ENCODE measurements around the gene ESYT3. TPM values are rescaled to one million over a fixed set of nuclear protein-coding genes. Genes with fewer than 3 reads are reported as not detected.
"Not testable (repeated sequence)": the region's sequence is repeated elsewhere in the genome, so short reads cannot be mapped to it uniquely, and the experiment has no call there.

ESYT3 gene
- total RNA-seq, 1 experiment from 2014 or later: 5.6 TPM

DNA sequence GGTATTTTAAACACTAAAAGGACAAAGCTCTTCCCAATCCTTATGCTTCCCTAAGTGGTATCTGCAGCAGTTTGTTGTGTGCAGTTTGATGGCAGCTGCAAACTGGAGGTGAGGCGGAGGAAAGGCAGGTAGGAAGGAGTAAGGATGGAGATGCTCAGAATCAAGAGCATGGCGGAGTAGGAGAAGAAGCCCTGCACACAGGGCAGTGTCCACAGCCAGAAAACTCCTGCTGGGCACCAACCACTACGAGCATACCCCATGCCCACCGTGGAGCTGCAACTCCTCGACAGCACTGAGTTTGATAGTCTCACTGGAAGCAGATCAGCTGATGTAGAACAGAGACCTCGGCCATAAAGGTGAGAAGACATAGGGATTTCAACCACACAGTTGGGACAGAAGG is 30.3 kb upstream of the ESYT3 start:
- no peak for DNase-seq
- Histone ChIP-seq H3K36me3 (replicated peaks; ENCODE audit: control insufficient read depth, insufficient read depth, low read length) (peaks cover 1% of the 10 kb centered on the region; the same call in 1 of the 2 replicates), H3K4me3 (ENCODE audit: insufficient read depth, low read depth, low read length) (no peak overlapping the region), H3K27me3 (ENCODE audit: control insufficient read depth, insufficient read depth, low read length) (no peaks in the 10 kb centered on the region)

DNA sequence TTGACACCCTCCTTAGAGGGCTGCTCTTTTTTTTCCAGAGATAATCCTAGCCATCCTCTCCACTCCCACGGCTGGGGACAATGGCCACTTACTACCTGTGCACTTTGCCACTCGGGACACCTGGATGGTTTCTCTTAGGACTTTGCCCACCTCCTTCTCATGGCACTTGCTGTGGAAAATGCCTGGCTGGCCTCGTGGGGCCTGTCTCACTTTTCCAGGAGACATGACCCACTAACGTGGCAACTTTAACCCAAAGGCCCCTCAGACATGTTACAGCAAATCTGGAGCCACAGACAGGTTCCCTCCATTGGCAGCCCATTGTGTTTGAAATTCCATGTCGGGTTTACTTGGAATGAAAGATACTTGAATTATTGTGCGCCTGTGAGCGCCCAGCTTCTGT is 29.4 kb upstream of the ESYT3 start:
- H3K27me3 ChIP-seq (ENCODE audit: control insufficient read depth, insufficient read depth, low read length): no peaks in the 10 kb centered on the region
- DNase-seq: no peak
- no peak overlapping the region for H3K4me3 ChIP-seq (ENCODE audit: insufficient read depth, low read depth, low read length)
- H3K36me3 ChIP-seq (replicated peaks; ENCODE audit: control insufficient read depth, insufficient read depth, low read length): peaks cover 1% of the 10 kb centered on the region; the same call in 1 of the 2 replicates

DNA sequence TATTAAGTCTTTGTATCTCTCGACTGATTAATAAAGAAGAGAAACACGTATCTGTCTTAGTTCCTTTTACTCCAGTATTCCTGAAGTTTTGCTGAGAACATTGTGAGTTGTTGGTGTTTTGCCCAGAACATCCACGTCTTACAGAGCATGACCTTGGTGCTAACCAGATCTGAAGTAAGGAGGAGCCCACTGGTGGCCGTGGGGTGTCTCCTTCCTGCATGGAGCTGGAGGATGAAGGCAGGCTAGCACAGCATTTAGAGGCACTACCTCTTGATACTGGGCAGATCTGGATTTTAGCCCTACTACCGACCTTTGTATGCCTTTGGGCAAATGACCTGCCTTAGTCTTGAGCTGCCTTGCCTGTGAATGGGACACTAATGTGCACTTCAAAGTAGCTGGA is 28.9 kb upstream of the ESYT3 start:
- Histone ChIP-seq H3K27me3 (ENCODE audit: control insufficient read depth, insufficient read depth, low read length) (no peaks in the 10 kb centered on the region), H3K4me3 (ENCODE audit: insufficient read depth, low read depth, low read length) (no peak overlapping the region), H3K36me3 (replicated peaks; ENCODE audit: control insufficient read depth, insufficient read depth, low read length) (peaks cover 1% of the 10 kb centered on the region; the same call in 1 of the 2 replicates)
- DNase-seq: no peak

DNA sequence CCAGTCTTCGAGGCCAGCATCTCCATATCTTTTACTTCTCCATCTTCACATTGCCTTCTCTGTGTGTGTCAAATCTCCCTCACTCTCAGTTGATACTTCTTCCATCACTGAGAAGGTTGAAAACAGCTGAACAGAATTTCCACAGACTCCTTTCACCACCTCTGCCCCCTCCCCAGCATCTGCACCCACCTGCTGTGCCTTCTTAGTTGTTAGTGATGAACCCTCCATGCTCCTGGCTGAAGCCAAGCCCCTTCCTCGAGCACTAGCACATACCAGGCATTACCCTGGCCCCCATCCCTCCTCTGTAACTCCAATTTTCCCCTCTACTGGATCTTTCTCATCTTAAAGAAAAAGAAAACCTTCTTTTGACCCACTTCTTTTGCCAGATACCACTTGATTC is 27.8 kb upstream of the ESYT3 start:
- Histone ChIP-seq H3K36me3 (replicated peaks; ENCODE audit: control insufficient read depth, insufficient read depth, low read length) (peaks cover 1% of the 10 kb centered on the region; the same call in 1 of the 2 replicates), H3K27me3 (ENCODE audit: control insufficient read depth, insufficient read depth, low read length) (no peaks in the 10 kb centered on the region), H3K4me3 (ENCODE audit: insufficient read depth, low read depth, low read length) (no peak overlapping the region)
- no peak for DNase-seq

DNA sequence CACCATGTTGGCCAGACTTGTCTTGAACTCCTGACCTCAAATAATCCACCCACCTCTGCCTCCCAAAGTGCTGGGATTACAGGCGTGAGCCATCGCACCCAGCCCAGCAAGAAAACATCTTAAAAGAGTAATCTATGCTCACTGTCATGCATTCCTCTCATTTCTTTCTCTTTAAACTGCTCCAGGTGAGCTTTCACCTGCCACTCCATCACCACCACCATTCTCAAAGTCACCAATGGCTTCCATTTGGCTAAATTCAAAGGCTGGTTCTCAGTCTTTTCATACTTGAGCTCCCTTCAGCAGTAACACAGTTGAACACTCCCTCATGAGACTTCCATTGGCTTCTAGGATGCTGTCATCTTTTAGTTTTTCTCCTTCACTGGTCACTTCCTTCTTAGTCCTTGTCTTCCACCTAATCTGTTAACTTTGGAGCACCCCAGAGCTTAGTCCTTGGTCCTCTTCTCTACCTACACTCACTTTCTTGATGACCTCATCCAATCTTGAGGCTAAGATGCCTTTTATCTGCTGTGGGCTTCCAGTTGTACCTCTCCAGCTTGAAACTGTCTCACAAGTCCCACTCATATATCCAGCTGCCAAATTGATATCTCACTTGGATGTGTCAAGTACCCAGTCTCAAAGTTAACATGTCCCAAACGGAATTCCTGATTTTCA is 27.0 kb upstream of the ESYT3 start:
- Histone ChIP-seq H3K36me3 (replicated peaks; ENCODE audit: control insufficient read depth, insufficient read depth, low read length) (peaks cover 1% of the 10 kb centered on the region; the same call in 1 of the 2 replicates), H3K4me3 (ENCODE audit: insufficient read depth, low read depth, low read length) (no peak overlapping the region), H3K27me3 (ENCODE audit: control insufficient read depth, insufficient read depth, low read length) (no peaks in the 10 kb centered on the region)
- DNase-seq: no peak

DNA sequence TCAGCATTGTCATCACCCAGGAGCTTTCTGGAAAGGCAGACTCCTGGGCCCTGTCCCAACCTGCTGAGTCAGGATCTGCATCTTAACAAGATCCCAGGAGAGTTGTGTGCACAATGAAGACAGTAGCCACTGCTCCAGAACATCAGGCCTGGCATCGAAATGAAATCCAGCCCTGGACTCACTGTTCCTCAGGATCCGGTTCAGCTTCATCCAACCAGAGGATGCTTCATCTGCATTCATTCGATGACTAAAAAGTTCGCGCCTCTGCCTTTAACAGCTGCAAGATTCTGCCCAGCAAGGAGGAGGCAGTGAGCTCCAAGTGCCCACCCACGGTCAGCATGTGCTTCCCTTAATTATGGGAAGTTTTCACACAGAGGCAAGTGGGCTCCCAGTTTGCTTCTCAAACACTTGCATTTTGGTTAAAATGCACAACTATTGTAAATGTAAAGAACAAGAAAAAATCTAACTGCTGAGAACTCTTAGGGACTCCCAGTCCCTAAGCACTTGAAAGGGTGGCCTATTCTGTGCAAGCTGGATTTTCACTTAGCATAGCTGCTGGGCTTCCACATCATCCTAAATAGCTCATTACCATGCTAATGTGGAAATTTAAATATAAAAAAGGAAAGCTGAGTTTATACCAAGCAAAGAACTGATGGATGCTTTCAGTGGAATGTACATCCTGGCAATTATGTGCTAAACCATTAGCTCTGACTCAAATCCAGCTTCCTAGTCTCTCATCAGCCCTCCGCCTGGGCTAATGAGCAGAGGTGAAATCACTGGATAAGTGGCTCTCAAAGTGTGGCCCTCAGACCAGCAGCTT is 25.5 kb upstream of the ESYT3 start:
- peak; percentile 46 for DNase-seq
- H3K36me3 ChIP-seq (replicated peaks; ENCODE audit: control insufficient read depth, insufficient read depth, low read length): peaks cover 1% of the 10 kb centered on the region; the same call in 1 of the 2 replicates
- H3K4me3 ChIP-seq (ENCODE audit: insufficient read depth, low read depth, low read length): no peak overlapping the region
- H3K27me3 ChIP-seq (ENCODE audit: control insufficient read depth, insufficient read depth, low read length): no peaks in the 10 kb centered on the region

DNA sequence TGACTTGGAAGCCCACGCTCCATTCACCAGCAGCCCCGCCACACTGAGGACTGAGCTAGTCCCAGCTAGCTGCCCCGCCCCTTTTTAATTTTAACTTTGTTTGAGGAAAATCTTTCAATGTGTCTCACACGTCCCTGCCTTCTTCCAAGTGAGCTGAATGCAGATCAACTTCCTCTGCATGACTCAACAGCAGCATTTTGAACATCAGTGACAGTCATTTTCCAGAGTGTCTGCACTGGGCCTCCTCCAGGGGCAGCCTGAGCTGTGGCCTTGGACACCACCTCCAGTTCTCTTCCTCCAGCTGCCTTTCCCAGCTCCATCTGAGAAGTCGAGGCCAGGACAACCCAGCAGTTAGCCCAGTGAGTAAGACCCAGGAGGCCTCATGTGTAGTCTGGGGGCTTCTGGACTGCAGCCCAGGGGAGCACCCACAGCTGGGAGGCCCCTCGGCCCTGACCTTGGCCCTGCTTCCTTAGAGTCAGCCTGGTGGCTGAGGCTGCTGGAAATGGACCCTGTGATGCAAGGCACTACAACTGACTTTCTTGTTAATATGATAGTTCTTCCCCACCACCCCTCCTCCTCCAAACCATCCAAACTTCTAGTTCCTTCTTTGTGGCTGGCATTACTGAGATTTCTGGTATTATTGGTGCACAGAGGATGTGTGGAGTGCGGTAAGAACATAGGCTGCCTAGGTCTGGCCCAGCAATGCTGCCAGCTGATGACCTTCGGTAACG is 21.4 kb upstream of the ESYT3 start:
- Histone ChIP-seq H3K36me3 (replicated peaks; ENCODE audit: control insufficient read depth, insufficient read depth, low read length) (no peaks in the 10 kb centered on the region), H3K27me3 (ENCODE audit: control insufficient read depth, insufficient read depth, low read length) (no peaks in the 10 kb centered on the region), H3K4me3 (ENCODE audit: insufficient read depth, low read depth, low read length) (no peak overlapping the region)
- DNase-seq: no peak

DNA sequence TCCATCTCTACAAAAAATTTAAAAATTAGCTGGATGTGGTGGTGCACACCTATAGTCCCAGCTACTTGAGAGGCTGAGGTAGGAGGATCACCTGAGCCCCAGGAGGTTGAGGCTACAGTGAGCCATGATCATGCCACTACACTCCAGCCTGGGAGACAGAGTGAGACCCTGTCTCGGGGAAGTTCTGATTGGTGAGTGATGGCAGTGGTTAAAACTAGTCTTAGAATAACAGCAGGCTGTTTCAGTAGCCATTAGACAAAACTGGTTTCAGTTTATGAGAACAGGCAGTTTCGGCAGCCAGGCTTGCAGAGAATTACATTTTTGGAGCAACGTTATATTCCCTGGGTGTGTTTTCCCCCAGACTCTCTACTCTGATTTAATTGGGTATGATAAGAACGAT is 18.2 kb upstream of the ESYT3 start:
- DNase-seq; H3K36me3 ChIP-seq (replicated peaks; ENCODE audit: control insufficient read depth, insufficient read depth, low read length); H3K27me3 ChIP-seq (ENCODE audit: control insufficient read depth, insufficient read depth, low read length); H3K4me3 ChIP-seq (ENCODE audit: insufficient read depth, low read depth, low read length): not testable (repeated sequence)

DNA sequence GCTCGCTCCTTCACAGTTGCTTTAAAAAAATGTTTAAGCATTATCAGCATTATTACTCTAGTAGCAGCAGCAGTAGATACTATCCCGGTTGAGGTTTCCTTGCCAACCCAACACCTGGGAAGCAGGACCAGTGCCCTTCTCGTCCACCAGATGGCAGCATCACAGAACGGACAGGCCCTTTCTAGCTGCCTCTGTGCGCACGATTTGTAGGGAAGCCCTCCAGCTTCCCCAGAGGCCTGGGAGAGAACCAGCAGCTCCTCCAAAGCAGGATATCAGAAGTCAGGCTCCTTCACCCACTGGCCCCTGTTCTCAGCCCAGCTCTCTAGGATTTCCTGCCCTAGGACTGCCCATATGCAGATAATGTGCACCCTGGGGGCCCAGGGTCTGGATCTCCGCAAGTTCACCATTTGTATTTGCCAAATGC is 16.8 kb upstream of the ESYT3 start:
- Histone ChIP-seq H3K36me3 (replicated peaks; ENCODE audit: control insufficient read depth, insufficient read depth, low read length) (no peaks in the 10 kb centered on the region), H3K27me3 (ENCODE audit: control insufficient read depth, insufficient read depth, low read length) (no peaks in the 10 kb centered on the region), H3K4me3 (ENCODE audit: insufficient read depth, low read depth, low read length) (no peak overlapping the region)
- DNase-seq: peak; percentile 88

DNA sequence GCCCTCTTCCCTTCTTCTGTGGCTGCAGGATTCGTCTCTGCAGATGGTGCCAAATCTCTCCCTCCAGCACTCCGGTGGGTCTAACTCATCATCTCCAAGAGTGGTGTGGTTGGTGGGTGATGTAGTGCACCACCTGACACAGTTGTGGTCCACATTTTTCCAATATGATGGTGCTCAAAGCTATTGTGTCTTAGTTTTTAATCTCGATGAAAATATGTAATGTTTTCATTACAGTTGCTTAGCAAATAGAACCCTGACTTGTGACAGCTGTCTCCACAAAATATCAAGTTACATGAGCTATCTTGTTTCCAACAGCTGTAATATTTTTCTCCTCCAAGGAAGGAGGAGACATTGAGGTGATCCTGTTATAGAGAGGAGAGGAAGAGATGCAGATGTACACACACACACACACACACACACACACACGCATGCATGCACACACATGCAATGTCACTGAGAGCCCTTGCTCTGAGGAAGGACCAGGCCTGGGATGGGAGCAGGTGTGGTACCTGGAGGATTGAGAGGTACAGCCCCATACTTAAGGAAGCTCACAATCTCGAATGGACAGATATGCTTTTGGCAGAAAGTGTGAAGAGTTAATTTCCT is 15.7 kb upstream of the ESYT3 start:
- H3K4me3 ChIP-seq (ENCODE audit: insufficient read depth, low read depth, low read length): no peak overlapping the region
- DNase-seq: no peak
- H3K27me3 ChIP-seq (ENCODE audit: control insufficient read depth, insufficient read depth, low read length): no peaks in the 10 kb centered on the region
- no peaks in the 10 kb centered on the region for H3K36me3 ChIP-seq (replicated peaks; ENCODE audit: control insufficient read depth, insufficient read depth, low read length)

DNA sequence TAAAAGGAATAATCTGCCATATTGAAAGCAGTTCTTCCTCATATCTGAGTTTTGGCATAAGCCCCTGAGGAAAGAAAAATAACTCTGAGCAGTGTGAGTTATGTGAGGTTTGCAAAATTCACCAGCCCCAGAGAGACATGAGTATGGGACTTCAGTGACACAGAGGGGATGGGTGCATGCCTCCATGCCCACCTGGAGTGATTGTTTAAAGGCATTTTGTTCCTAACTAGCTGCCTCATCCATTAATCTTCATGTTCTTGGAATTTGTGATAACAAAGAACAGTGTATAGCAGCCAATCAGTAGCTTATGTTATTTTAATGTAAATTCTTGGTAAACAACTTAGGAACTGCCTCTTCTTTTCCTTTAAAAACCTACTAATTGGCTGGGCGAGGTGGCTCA is 11.1 kb upstream of the ESYT3 start:
- Histone ChIP-seq H3K36me3 (replicated peaks; ENCODE audit: control insufficient read depth, insufficient read depth, low read length) (no peaks in the 10 kb centered on the region), H3K4me3 (ENCODE audit: insufficient read depth, low read depth, low read length) (no peak overlapping the region), H3K27me3 (ENCODE audit: control insufficient read depth, insufficient read depth, low read length) (no peaks in the 10 kb centered on the region; the same call in 1 of the 2 replicates)
- DNase-seq: no peak

DNA sequence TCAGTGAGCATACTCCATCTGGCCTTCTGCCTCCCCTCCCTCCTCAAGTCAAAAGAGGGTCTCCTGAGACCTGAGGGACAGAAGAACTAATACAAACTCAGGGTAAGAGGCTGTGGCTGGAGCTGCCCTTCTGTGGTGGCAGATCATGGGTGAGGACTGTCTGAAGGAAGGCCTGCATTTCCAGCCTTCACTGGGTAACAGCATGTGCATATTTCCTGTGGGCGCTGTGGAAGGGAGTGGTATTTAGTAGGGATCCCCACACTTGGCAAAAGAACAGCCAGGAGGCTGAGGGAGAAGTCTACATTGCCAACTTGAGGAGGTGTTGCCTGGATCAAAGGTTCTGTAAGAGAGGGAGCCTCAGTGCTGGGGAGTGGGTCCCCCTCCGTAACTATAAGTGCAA is 10.1 kb upstream of the ESYT3 start:
- no peak for DNase-seq
- no peaks in the 10 kb centered on the region for H3K36me3 ChIP-seq (replicated peaks; ENCODE audit: control insufficient read depth, insufficient read depth, low read length)
- no peak overlapping the region for H3K4me3 ChIP-seq (ENCODE audit: insufficient read depth, low read depth, low read length)
- no peaks in the 10 kb centered on the region; the same call in 1 of the 2 replicates for H3K27me3 ChIP-seq (ENCODE audit: control insufficient read depth, insufficient read depth, low read length)

DNA sequence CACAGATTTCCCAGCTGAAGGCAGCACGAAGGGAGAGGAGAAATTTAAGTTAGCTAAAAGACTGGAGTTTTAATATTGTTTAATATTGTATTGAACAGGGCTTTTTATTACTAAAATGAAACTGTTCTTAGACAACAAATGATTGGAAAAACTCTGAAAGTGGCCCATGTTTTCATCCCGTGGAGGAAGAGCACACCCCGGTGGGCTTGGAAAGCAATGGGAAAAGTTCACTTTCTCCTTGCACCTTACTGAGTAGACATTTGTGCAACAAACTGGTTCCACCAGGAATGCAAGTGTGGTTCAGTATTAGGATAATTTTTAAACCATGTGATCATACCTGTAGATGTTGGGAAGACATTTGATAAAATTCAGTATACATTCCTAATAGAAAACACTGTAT is 8.2 kb upstream of the ESYT3 start:
- Histone ChIP-seq H3K4me3 (ENCODE audit: insufficient read depth, low read depth, low read length) (no peak overlapping the region), H3K36me3 (replicated peaks; ENCODE audit: control insufficient read depth, insufficient read depth, low read length) (no peaks in the 10 kb centered on the region), H3K27me3 (ENCODE audit: control insufficient read depth, insufficient read depth, low read length) (no peaks in the 10 kb centered on the region; the same call in 1 of the 2 replicates)
- no peak for DNase-seq

DNA sequence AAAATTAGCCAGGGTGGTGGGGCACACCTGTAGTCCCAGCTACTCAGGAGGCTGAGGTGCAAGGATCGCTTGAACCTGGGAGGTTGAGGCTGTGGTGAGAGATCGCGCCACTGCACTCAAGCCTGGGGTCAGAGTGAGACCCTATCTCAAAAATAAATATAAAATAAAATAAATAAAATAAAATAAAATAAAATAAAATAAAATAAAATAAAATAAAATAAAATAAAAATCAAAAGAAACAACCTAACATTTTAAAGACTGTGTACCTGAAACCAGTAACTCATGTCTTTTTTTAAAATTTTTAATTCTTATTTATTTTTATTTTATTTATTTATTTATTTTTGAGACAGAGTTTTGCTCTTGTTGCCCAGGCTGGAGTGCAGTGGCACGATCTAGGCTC is 7.7 kb upstream of the ESYT3 start:
- not testable (repeated sequence) for H3K36me3 ChIP-seq (replicated peaks; ENCODE audit: control insufficient read depth, insufficient read depth, low read length); DNase-seq; H3K27me3 ChIP-seq (ENCODE audit: control insufficient read depth, insufficient read depth, low read length); H3K4me3 ChIP-seq (ENCODE audit: insufficient read depth, low read depth, low read length)

Data from H7 (cell line).